Mesodermal cell (in vitro differentiated cells): ENCODE results near the gene PTBP1. TPM values are rescaled to one million over a fixed set of nuclear protein-coding genes. Genes with fewer than 3 reads are reported as not detected.
A peak's percentile ranks its signal among the peaks of the same experiment; 100 is the strongest.

Experiments
- H3K27ac ChIP-seq: 2 replicates; pipeline ENCODE4 v1.7.0; 2013; ENCODE audit warnings: mild to moderate bottlenecking, low read depth, low read length, moderate library complexity; ENCODE audit not compliant: severe bottlenecking
- H3K36me3 ChIP-seq: 2 replicates; pipeline ENCODE4 v1.7.1; 2013; ENCODE audit warnings: mild to moderate bottlenecking, low read length, moderate library complexity; ENCODE audit not compliant: control insufficient read depth, insufficient read depth
- H3K4me1 ChIP-seq: one replicate; pipeline ENCODE4 v1.7.1; 2013; ENCODE audit warnings: mild to moderate bottlenecking, low read length; ENCODE audit not compliant: insufficient read depth, control insufficient read depth, poor library complexity, severe bottlenecking
- H3K4me3 ChIP-seq: 2 replicates; pipeline ENCODE4 v1.7.0; 2013; ENCODE audit warnings: low read length, control low read depth, mild to moderate bottlenecking; ENCODE audit not compliant: insufficient read depth, poor library complexity, severe bottlenecking; ENCODE audit errors: extremely low read depth
- H3K9me3 ChIP-seq: 2 replicates; pipeline ENCODE4 v1.7.1; 2013; ENCODE audit warnings: mild to moderate bottlenecking, low read length, moderate library complexity; ENCODE audit not compliant: control insufficient read depth
- WGBS, 2 experiments: methylation state at CpG; one replicate each; pipeline ENCODE4 v1.1.5; 2013; ENCODE audit warnings: missing lambda C conversion rate in 2 of 2; ENCODE audit not compliant: insufficient coverage in 2 of 2; 5-methylcytosine and 5-hydroxymethylcytosine counted together
- polyA plus RNA-seq, 2 experiments: library from polyadenylated mRNA; stranded (reverse); fragments of 50-300 nt; gene quantifications; one replicate each; pipeline ENCODE4 v1.2.3, GENCODE V29; 2013

Gene PTBP1
- 293 TPM for polyA plus RNA-seq (2013, experiment 1 of 2)
- polyA plus RNA-seq (2013, experiment 2 of 2): 257 TPM

DNA sequence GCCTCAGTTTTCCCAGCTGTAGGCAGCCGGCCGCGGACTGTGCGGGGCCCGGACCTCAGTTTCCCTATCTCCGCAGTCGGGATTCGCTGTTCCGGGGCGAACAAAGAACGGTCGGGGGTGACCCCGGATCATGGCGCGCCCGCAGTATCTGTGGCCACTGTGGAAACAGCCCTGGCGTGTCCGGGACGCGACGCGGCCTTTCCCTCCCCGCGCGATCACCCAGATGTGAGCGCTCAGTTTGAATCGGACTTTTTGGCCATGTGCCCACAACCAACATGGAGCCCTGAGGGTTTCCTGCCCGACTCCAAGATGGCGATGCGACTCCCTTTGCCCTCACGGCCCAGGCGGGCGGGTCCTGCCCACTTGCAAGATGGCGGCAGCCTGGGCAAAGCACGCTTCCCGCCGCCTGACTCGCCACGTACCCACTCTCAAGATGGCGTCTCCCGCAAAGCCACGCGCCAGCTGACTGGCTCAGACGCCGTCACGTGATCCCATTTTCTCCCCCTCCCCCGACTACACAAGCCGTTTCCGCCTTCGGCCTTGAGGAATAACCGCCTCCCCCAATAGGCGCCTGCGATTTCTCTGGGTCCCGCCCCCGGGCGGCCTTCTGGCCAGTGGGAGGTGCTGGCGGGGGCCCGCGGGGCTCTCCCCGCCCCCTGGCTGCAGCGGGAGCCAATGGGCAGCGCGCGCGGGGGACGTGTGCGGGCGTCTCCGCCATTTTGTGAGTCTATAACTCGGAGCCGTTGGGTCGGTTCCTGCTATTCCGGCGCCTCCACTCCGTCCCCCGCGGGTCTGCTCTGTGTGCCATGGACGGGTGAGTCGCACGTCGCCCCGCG, at the start of gene PTBP1:
Gene PTBP1 (plus strand): TSS at position 761 of the 836 bp plus-strand sequence. CDS start 46 bp downstream, at position 807.
- WGBS, 2 experiments: 1 to 3% methylated on average over 74 to 78 of the region's 83 CpGs
- H3K4me3 ChIP-seq: peak within 1 kb of the TSS; percentile 97

GRCh38 chr19:748274-748598, 49.0 kb upstream of the PTBP1 start:
- WGBS, 2 experiments: 81 to 91% methylated on average over 8 to 14 of the region's 14 CpGs
- peaks cover 10% of the 10 kb centered on the region for H3K4me1 ChIP-seq
- no peak overlapping the region for H3K27ac ChIP-seq
- H3K4me3 ChIP-seq: no peak overlapping the region
- no peaks in the 10 kb centered on the region for H3K36me3 ChIP-seq
- peaks cover 26% of the 10 kb centered on the region for H3K9me3 ChIP-seq

More for the DNA sequence above, at the start of gene PTBP1:
- H3K27ac ChIP-seq: peak within 1 kb of the TSS; percentile 99
- peaks cover 35% of the 10 kb centered on the region for H3K4me1 ChIP-seq
- H3K9me3 ChIP-seq: no peaks in the 10 kb centered on the region
- H3K36me3 ChIP-seq: peaks cover 39% of the 10 kb centered on the region

GRCh38 chr19:749811-750210, 47.4 kb upstream of the PTBP1 start:
- Histone ChIP-seq H3K27ac (no peak overlapping the region), H3K4me1 (peaks cover 10% of the 10 kb centered on the region), H3K4me3 (no peak overlapping the region), H3K9me3 (peaks cover 18% of the 10 kb centered on the region), H3K36me3 (no peaks in the 10 kb centered on the region)
- WGBS, 2 experiments: 91 to 92% methylated on average over 7 to 8 of the region's 14 CpGs

DNA sequence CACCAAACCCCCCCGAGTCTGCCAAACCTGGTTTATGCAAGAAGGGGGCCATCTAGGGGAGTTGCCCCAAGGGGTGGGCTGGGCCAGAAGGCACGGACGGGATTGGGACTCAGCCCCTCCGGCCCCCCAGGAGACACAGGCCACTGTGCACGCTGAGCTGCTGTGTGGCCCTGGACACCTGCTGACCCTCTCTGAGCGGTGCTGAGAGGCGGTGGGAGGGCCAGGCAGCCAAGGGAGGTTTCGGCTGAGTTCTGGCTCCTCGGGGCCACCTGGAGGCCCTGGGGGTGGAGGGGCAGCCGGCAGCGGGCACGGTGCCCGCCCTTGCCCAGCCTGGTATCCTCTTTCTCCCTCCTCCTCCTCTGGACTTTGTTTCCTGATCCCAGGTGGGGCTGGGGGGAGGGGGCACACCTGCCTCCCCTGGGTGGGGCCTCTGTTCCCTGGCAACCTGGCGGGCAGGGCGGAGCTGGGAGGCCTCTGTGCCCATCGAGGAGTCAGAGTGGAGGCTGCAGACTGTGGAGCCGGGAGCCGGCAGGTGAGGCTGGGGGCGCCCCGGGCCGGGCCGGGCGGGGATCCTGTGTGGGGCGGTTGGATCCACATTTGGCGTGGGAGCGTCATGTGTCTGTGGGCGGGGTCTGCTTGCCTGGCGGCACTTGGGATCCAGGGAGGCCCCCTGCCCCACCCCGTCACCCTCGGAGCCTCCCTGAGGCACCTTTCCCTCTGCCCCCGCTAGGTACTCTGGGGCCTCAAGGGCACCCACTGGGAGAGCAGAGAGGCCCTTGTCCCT, 46.4 kb upstream of the PTBP1 start, which contains the start of gene MISP:
Gene MISP (plus strand): TSS at position 473 of the 784 bp plus-strand sequence. CDS start 5,835 bp downstream, outside the sequence.
- Histone ChIP-seq H3K4me3 (no peak within 1 kb of the TSS), H3K9me3 (peaks cover 13% of the 10 kb centered on the region), H3K27ac (peak within 1 kb of the TSS; percentile 36), H3K36me3 (no peaks in the 10 kb centered on the region), H3K4me1 (peaks cover 10% of the 10 kb centered on the region)
- 91 to 96% methylated on average over 26 to 30 of the region's 31 CpGs for WGBS, 2 experiments

- 78% methylated on average over 25 to 27 of the region's 30 CpGs for WGBS, 2 experiments
- H3K4me3 ChIP-seq: no peak overlapping the region
- no peaks in the 10 kb centered on the region for H3K36me3 ChIP-seq
- peak overlapping the region; percentile 36 for H3K27ac ChIP-seq
- peaks cover 10% of the 10 kb centered on the region for H3K4me1 ChIP-seq
- peaks cover 16% of the 10 kb centered on the region for H3K9me3 ChIP-seq
Measured at GRCh38 chr19:751501-752341, 45.5 kb upstream of the PTBP1 start.

- 82 to 92% methylated on average over 24 to 32 of the region's 39 CpGs for WGBS, 2 experiments
- Histone ChIP-seq H3K4me3 (no peak overlapping the region), H3K27ac (peak overlapping the region; percentile 59)
Measured at GRCh38 chr19:752652-753517, 44.4 kb upstream of the PTBP1 start.

DNA sequence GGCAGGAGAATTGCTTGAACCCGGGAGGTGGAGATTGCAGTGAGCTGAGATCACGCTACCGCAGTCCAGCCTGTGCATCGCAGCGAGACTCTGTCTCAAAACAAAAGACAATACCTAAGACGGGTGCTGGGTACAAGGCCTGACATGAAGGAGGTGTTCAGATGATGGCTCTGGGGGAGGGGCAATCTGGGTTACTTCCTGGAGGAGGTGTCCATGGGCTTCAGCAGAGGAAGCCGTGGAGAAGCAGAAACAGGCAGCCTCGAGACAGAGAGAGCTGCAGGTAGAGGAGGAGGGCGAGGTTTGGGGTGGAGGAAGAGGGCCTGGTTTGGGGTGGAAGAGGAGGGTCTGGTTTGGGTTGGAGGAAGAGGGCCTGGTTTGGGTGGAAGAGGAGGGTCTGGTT, 42.7 kb upstream of the PTBP1 start:
- H3K4me3 ChIP-seq: no peak overlapping the region
- peaks cover 10% of the 10 kb centered on the region for H3K4me1 ChIP-seq
- peaks cover 10% of the 10 kb centered on the region for H3K9me3 ChIP-seq
- 90 to 94% methylated on average over 6 to 9 of the region's 9 CpGs for WGBS, 2 experiments
- H3K36me3 ChIP-seq: no peaks in the 10 kb centered on the region
- no peak overlapping the region for H3K27ac ChIP-seq

More at GRCh38 chr19:752652-753517, 44.4 kb upstream of the PTBP1 start:
- no peaks in the 10 kb centered on the region for H3K36me3 ChIP-seq
- peaks cover 10% of the 10 kb centered on the region for H3K4me1 ChIP-seq
- H3K9me3 ChIP-seq: peaks cover 11% of the 10 kb centered on the region

DNA sequence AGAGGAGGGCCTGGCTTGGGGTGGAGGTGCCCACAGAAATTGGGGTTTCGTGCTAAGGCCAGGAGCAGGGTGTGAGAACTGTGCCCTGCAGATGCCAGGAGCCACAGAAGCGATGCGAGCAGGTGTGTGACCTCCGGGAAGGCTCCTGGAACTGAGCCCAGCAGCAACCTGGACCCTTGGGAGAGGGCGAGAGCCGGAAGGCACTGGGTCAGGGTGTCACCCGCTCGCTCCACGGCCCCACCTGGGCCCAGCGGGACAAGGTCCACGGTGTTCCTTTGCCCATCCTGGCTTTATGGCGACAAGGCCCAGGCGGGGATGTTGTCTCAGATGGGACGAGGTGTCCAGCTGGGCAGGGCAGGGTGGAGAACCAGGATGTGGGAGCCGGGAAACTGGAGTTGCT, 42.2 kb upstream of the PTBP1 start:
- Histone ChIP-seq H3K4me3 (no peak overlapping the region), H3K27ac (no peak overlapping the region), H3K9me3 (peaks cover 10% of the 10 kb centered on the region), H3K36me3 (no peaks in the 10 kb centered on the region), H3K4me1 (peaks cover 10% of the 10 kb centered on the region)
- WGBS, 2 experiments: 93 to 94% methylated on average over 11 to 13 of the region's 15 CpGs

DNA sequence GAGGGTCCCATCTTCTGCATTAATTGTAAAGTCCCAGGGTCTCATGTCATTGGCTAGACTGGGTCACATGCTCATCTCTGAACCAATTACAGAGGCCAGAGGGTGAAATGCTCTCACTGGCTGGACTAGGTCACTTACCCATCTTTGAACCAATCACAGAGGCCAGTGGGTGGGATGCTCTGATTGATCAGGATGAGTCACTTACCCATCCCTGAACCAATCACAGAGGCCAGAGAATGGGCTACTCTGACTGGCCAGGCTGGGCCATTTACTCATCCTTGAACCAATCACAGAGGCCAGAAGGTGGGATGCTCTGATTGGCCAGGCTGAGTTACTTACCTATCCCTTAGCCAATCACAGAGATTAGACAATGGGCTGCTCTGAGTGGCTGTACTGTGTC, 41.0 kb upstream of the PTBP1 start:
- Histone ChIP-seq H3K4me1 (peaks cover 8% of the 10 kb centered on the region), H3K4me3 (no peak overlapping the region), H3K9me3 (peaks cover 10% of the 10 kb centered on the region), H3K36me3 (no peaks in the 10 kb centered on the region), H3K27ac (no peak overlapping the region)
